Duodenal mucosa (tissue), 2 donors: ENCODE results near the gene IGSF22.

Experiments used
- H3K27ac ChIP-seq: one replicate; pipeline ENCODE4 v1.7.0; 2013; ENCODE audit warnings: low read depth, low read length
- H3K27me3 ChIP-seq, 2 donors: one replicate each; pipeline ENCODE4 v1.7.0; 2013; ENCODE audit warnings: low read length in 2 of 2, control low read depth in 1 of 2; ENCODE audit not compliant: insufficient read depth in 2 of 2, control insufficient read depth in 1 of 2
- H3K36me3 ChIP-seq, 2 donors: one replicate each; pipeline ENCODE4 v1.7.0; 2013; ENCODE audit warnings: low read length in 2 of 2, control low read depth in 1 of 2; ENCODE audit not compliant: insufficient read depth in 2 of 2, control insufficient read depth in 1 of 2
- H3K4me1 ChIP-seq, 2 donors: one replicate each; pipeline ENCODE4 v1.7.0; 2013; ENCODE audit warnings: low read length in 2 of 2, control low read depth in 1 of 2; ENCODE audit not compliant: insufficient read depth in 2 of 2, control insufficient read depth in 1 of 2
- H3K4me3 ChIP-seq, 2 donors: one replicate each; pipeline ENCODE4 v1.7.0; 2013; ENCODE audit warnings: low read length in 2 of 2, low read depth in 1 of 2
- H3K9ac ChIP-seq, 2 donors: one replicate each; pipeline ENCODE4 v1.7.0; 2013; ENCODE audit warnings: low read length in 2 of 2, low read depth in 1 of 2
- H3K9me3 ChIP-seq, 2 donors: one replicate each; pipeline ENCODE4 v1.7.0; 2013; ENCODE audit warnings: low read length in 2 of 2, control low read depth in 1 of 2; ENCODE audit not compliant: control insufficient read depth in 1 of 2

The IGSF22 gene

DNA sequence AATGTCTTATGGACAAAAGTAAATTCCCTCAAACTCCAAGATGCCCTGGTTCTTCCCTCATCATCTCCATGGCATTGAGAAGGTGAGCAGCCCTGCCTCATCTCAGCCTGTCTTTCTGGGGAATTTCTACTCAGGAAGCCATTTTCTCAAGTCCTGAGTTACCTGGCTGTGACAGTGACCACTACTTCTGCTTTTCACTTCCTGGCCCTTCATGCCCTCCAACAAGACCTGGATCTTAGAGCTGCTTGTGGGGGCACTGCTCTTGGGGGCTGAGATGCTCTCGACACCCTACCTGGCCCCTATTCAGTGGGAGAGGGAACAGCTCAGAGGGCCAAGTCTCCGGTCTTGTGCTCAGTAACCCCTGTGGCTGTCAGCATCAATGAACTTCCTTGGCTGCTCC is 5.5 kb upstream of the IGSF22 start:
- Histone ChIP-seq H3K36me3 (no peaks in the 10 kb centered on the region), H3K9ac (no peak overlapping the region), H3K27me3 (no peaks in the 10 kb centered on the region), H3K4me3 (no peak overlapping the region), H3K4me1 (no peaks in the 10 kb centered on the region), H3K9me3 (no peaks in the 10 kb centered on the region), H3K27ac (no peak overlapping the region)

DNA sequence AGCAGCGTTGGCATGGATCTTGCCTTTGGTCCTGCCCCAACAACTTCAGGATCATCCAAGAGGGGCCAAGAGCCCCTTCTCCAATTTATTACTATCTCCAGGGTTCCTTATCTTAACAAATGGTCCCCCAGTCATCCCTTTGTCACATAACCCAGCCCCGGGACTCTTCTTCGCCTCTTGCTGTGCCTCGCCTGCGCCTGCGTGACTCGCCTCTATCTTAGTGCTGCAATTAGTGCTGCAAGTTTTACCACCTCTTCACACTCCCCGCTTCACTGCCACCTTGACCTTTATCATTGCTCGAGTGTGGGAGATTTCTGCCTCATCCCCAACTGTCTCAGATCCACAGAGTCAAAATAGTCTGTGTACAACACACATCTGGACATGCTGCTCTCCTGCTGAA is 4.0 kb upstream of the IGSF22 start:
- H3K4me3 ChIP-seq = no peak overlapping the region
- no peaks in the 10 kb centered on the region for H3K27me3 ChIP-seq
- no peaks in the 10 kb centered on the region for H3K9me3 ChIP-seq
- H3K4me1 ChIP-seq = no peaks in the 10 kb centered on the region
- H3K27ac ChIP-seq = no peak overlapping the region
- no peak overlapping the region for H3K9ac ChIP-seq
- H3K36me3 ChIP-seq = no peaks in the 10 kb centered on the region

GRCh38 chr11:18729426-18729825 is 3.4 kb upstream of the IGSF22 start:
- no peaks in the 10 kb centered on the region for H3K27me3 ChIP-seq
- H3K4me3 ChIP-seq = no peak overlapping the region
- no peak overlapping the region for H3K9ac ChIP-seq
- H3K36me3 ChIP-seq = no peaks in the 10 kb centered on the region
- H3K9me3 ChIP-seq = no peaks in the 10 kb centered on the region
- H3K27ac ChIP-seq = no peak overlapping the region
- H3K4me1 ChIP-seq = no peaks in the 10 kb centered on the region

GRCh38 chr11:18728658-18729057 is 2.7 kb upstream of the IGSF22 start:
- no peak overlapping the region for H3K27ac ChIP-seq
- H3K4me1 ChIP-seq = no peaks in the 10 kb centered on the region
- H3K4me3 ChIP-seq = no peak overlapping the region
- no peaks in the 10 kb centered on the region for H3K27me3 ChIP-seq
- H3K9ac ChIP-seq = no peak overlapping the region
- no peaks in the 10 kb centered on the region for H3K9me3 ChIP-seq
- H3K36me3 ChIP-seq = no peaks in the 10 kb centered on the region

GRCh38 chr11:18727479-18728236 is 1.7 kb upstream of the IGSF22 start:
- Histone ChIP-seq H3K27me3 (no peaks in the 10 kb centered on the region), H3K27ac (no peak overlapping the region), H3K4me1 (no peaks in the 10 kb centered on the region), H3K36me3 (no peaks in the 10 kb centered on the region), H3K9ac (no peak overlapping the region), H3K9me3 (no peaks in the 10 kb centered on the region), H3K4me3 (no peak overlapping the region)

GRCh38 chr11:18723991-18724390 is 2.0 kb downstream of the IGSF22 start:
- Histone ChIP-seq H3K4me3 (no peak overlapping the region), H3K36me3 (no peaks in the 10 kb centered on the region), H3K27me3 (no peaks in the 10 kb centered on the region), H3K9ac (no peak overlapping the region), H3K9me3 (no peaks in the 10 kb centered on the region), H3K27ac (no peak overlapping the region), H3K4me1 (peaks cover 0 to 27% of the 10 kb centered on the region in 2 donors)

GRCh38 chr11:18722293-18722637 is 3.7 kb downstream of the IGSF22 start:
- Histone ChIP-seq H3K4me3 (no peak overlapping the region), H3K36me3 (no peaks in the 10 kb centered on the region), H3K9me3 (no peaks in the 10 kb centered on the region), H3K9ac (peak overlapping the region in 1 of 2 donors; percentile 48), H3K27me3 (no peaks in the 10 kb centered on the region), H3K27ac (no peak overlapping the region), H3K4me1 (peaks cover 0 to 27% of the 10 kb centered on the region in 2 donors)

DNA sequence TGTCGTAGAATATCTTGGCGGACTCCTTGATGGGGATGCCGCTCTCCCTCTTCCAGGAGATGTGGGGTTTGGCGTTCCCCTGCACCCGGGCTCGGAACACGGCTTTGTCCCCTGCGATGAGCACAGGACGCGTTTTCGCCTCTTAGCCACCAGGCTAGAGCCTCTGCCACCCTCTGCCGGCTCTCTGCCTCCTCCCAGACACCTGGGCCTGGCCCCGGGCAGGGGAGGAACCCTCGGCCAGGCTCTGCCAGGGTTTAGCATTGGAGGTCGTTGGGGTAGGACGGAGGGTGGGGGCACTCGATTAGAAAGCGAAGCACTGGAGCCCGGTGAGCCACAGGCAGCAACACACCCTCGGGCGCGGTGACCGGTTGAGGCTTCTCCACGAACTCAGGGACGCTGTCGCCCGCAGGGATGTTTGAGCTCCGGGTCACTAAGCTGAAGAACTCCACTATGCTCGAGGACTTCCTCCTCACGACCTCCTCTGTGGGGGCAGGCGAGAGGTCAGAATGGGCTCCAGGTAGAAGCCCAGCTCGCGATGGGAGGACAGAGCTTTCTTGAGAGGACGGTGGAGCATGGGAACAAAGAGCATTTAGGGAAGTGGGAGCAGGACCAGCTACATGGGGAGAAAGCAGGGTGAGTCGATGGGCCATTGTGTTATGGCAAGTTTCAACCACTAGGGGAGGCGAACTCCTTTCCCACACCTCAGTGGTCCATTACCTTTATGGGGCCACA is 4.3 kb downstream of the IGSF22 start:
- Histone ChIP-seq H3K4me1 (peaks cover 0 to 27% of the 10 kb centered on the region in 2 donors), H3K27me3 (no peaks in the 10 kb centered on the region), H3K9ac (peak overlapping the region; percentile 48 to 74), H3K36me3 (no peaks in the 10 kb centered on the region), H3K27ac (no peak overlapping the region), H3K9me3 (no peaks in the 10 kb centered on the region), H3K4me3 (peak overlapping the region; percentile 71 to 74)

GRCh38 chr11:18720808-18721560 is 5.0 kb downstream of the IGSF22 start:
- H3K27ac ChIP-seq = no peak overlapping the region

More at GRCh38 chr11:18720808-18721560, 5.0 kb downstream of the IGSF22 start:
- Histone ChIP-seq H3K4me1 (peaks cover 0 to 27% of the 10 kb centered on the region in 2 donors), H3K9ac (peak overlapping the region; percentile 48 to 74), H3K36me3 (no peaks in the 10 kb centered on the region), H3K4me3 (peak overlapping the region; percentile 71 to 74), H3K27me3 (no peaks in the 10 kb centered on the region), H3K9me3 (no peaks in the 10 kb centered on the region)
